Tibial nerve (tissue), 4 donors: ENCODE results near the gene ID2. TPM values are rescaled to one million over a fixed set of nuclear protein-coding genes. Genes with fewer than 3 reads are reported as not detected.

Experiments
- DNase-seq, 2 donors: peaks; one replicate each; pipeline ENCODE4 v3.0.0-alpha.2; 2019; ENCODE audit warnings: low spot score in 2 of 2
- H3K27ac ChIP-seq, 4 donors: fragments of 200-600 bp; sonication (generic) in 3 of 4; one replicate each; pipeline ENCODE4 v1.5.1; 2017 to 2019; ENCODE audit warnings: mild to moderate bottlenecking in 1 of 4
- H3K27me3 ChIP-seq, 2 donors: fragments of 200-600 bp; sonication (generic) in 1 of 2; one replicate each; pipeline versions ENCODE4 v1.5.1 to v1.6.0; 2017 to 2019
- H3K36me3 ChIP-seq, 3 donors: fragments of 200-600 bp; sonication (generic); one replicate each; pipeline ENCODE4 v1.5.1; 2018 to 2019
- H3K4me1 ChIP-seq, 4 donors: fragments of 200-600 bp; sonication (generic) in 3 of 4; one replicate each; pipeline ENCODE4 v1.5.1; 2017 to 2019
- H3K4me3 ChIP-seq, 4 donors: fragments of 200-600 bp; sonication (generic) in 3 of 4; one replicate each; pipeline ENCODE4 v1.5.1; 2017 to 2019; ENCODE audit warnings: mild to moderate bottlenecking in 1 of 4, moderate library complexity in 1 of 4
- H3K9me3 ChIP-seq, 4 donors: fragments of 200-600 bp; sonication (generic) in 3 of 4; one replicate each; pipeline ENCODE4 v1.5.1; 2017 to 2019
- CTCF ChIP-seq, 5 experiments: fragments of 200-600 bp in 3 of 5; fragments of 450-650 bp in 2 of 5; sonication (generic) in 3 of 5; IDR thresholded peaks; one replicate each; pipeline ENCODE4 v1.5.1; 2016 to 2019; ENCODE audit warnings: antibody characterized with exemption in 5 of 5, mild to moderate bottlenecking in 3 of 5, moderate library complexity in 2 of 5
- EP300 ChIP-seq, 2 donors: sonication (generic); formaldehyde crosslinking; IDR thresholded peaks; one replicate each; pipeline ENCODE4 v1.6.1; 2017; ENCODE audit warnings: antibody characterized with exemption in 2 of 2, mild to moderate bottlenecking in 1 of 2
- POLR2A ChIP-seq, 2 donors: fragments of 450-650 bp; IDR thresholded peaks; one replicate each; pipeline ENCODE4 v1.6.1; 2017; ENCODE audit warnings: antibody characterized with exemption in 2 of 2, mild to moderate bottlenecking in 2 of 2, moderate library complexity in 2 of 2
- WGBS, 2 donors: methylation state at CpG; one replicate each; pipeline ENCODE4 v1.1.5; 2018; 5-methylcytosine and 5-hydroxymethylcytosine counted together
- total RNA-seq, 4 donors: library from RNA; depleted of rRNA; stranded (reverse); fragments of >200 nt; gene quantifications; one replicate each; pipeline ENCODE4 v1.1.0, GENCODE V29; 2016

ID2 gene
- total RNA-seq, 4 donors from 2014 or later: 145 to 208 (median 166) TPM

GRCh38 chr2:8732601-8733000 lies 50.7 kb downstream of the ID2 start:
- no peaks in the 10 kb centered on the region for H3K9me3 ChIP-seq
- H3K4me1 ChIP-seq: no peaks in the 10 kb centered on the region
- peaks cover 0 to 94% (median 8%) of the 10 kb centered on the region in 3 donors for H3K36me3 ChIP-seq
- no peak for TF ChIP-seq EP300 (IDR thresholded peaks at IDR 0.05)
- TF ChIP-seq CTCF (IDR thresholded peaks at IDR 0.05): no peak
- no peak for TF ChIP-seq POLR2A (IDR thresholded peaks at IDR 0.05)
- no peak for DNase-seq
- H3K4me3 ChIP-seq: no peak overlapping the region
- H3K27ac ChIP-seq: no peak overlapping the region
- no peaks in the 10 kb centered on the region for H3K27me3 ChIP-seq
- 96 to 97% methylated on average over 10 of the region's 10 CpGs for WGBS, 2 donors

Other genes with a start within 250 kb of the ID2 start
- 100 to 1,000 TPM in 3 of 4 donors, 10 to 100 TPM in 1; 80.1 to 131 (median 109) TPM for gene KIDINS220, start 155.6 kb downstream of the ID2 start, total RNA-seq